Measurements from ENCODE around the gene PDGFRB.

The PDGFRB gene

DNA sequence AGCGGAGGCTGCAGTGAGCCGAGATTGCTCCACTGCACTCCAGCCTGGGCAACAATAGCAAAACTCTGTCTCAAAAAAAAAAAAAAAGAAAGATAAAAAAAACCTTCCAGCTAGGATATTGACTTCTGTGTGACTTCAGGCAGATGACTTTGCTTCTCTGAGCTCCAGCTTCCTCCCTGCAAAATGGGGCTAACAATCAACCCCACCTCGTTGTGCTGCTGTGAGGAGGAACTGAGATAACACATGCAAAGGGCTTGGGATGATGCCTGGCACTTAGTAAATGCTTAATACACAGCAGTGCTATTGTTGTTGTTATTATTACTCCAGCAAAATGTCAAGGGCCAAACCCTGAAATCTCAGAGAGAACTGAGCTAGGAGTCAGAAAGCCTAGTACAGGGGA is 7.4 kb upstream of the PDGFRB start:
- no peak for DNase-seq (ENCODE audit: low read depth)

DNA sequence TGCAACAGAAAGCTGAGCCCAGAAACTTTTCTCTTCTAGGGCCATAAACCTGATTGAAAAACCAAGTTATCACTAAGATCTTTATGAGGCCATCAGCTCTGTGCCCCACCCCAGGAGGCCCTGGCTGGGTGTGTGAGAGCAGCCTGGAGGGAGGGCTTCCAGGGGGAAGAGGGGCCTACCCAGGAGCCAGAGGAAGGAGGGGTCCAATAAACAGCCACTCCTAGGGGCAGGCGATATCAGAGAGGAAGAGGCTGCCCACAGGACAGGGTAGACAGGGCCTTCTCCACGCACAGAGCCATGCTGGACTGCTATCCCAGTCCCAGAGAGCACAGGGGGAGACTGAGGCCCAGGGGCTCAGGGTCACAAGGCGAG is 6.5 kb upstream of the PDGFRB start:
- no peak for DNase-seq (ENCODE audit: low read depth)

DNA sequence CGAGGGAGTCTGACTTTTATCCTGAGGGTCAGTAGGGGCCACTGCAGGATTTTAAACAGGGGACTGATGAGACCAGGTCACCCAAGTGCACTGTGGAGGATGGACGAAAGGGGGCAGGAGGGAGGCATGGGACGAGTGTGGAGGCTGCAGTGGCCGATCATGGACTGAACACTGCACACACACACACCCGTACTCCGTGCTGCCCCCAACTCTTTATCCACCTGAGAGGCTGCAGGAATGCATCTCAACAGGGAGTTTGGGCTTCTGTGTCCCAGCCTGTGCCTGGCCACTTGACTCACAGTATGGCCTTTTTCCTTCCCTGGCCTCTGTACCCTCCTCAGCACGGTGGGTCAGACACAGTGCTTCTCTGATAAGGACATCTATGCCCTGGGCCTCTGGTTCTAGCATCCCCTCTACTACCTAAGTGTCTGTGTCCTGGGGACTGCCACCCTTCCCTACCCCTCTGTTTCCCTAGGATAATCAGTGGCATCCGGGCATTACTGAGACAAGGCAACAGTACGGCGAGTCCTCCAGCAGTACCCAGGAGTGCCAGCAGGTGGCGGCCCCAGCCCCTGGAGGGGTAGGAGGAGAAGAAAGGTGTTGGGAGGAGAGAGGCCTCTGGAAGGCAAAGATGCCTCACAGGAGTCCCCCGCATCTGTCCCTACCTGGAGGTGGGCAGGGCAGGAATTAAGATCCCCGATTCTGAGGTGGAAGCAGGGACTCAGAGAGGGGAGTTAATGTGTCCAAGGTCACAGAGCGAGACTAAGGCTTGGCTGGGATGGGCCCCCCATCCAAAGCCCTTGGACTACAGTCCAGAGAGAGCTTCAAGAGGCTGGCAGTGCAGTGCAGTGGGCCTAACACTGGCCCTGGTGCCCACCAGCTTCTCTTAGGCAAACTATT is 5.8 kb upstream of the PDGFRB start:
- DNase-seq (ENCODE audit: low read depth) = no peak

DNA sequence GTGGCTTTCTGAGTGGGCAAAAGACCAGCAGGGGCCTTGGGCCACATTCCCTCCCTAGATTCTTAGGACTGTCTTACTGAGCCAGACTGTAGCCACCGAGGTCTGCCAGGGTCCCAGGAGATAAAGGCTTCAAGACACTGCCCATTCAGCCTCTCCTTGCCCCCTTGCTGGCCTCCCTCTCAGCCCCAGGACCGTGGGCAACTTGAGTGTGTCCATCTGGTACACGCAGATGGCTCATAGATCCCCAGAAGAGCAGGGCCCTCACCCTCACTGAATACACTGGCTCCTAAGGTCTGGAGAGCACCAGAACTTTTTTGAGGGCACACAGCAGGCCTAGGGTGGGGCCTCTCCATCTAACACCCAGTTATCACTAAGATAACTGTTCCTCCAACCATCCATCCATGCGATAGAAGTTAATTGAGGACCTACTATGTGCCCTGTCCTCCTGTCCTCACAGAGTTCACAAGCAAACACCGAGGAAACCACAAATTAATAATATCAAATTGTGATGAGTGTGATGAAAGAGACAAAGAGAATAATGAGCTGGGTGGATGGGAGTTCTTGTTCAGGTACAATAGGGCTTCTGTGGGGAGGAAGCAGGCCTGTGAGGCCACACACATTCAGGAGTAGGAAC is 4.9 kb upstream of the PDGFRB start:
- DNase-seq (ENCODE audit: low read depth) = no peak

DNA sequence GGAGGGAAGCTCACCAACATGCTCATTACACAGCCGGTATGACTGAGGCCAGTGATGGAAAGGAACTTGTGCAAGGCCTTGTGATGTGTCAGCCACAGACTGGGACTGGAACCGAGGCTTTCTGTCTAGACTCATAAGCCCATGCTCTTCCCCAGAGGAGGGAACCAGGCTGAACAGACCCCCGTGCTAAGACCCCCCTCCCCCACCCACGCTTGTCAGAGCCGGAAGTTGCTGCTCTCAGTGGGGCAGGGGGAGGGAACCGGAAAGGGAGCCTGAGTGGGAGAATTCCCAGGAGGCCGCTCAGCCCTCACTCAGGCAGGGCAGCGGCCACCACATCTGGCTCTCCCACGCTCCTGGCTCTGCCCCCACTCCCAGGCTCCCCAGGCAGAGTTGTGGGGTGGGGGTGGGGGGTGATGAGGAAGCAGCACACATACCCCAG is 4.1 kb upstream of the PDGFRB start:
- DNase-seq (ENCODE audit: low read depth) = no peak

DNA sequence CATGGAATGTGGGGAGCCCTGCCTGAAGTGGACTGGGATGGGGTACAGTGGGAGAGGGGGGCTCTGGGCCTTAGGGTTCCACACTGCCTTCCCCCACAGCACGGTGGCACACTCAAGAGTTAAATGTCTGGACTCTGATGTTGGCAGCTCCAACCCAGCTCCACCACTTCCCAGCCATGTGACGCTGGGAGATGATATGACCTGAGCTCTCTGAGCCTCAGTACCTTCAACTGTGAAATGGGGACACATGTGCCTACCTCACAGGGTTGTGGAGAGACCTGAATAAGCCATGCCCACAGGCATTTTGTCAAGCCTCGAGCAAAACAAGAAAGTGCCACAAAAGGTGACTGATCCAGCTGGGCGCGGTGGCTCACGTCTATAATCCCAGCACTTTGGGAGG is 3.4 kb upstream of the PDGFRB start:
- DNase-seq (ENCODE audit: low read depth) = no peak

DNA sequence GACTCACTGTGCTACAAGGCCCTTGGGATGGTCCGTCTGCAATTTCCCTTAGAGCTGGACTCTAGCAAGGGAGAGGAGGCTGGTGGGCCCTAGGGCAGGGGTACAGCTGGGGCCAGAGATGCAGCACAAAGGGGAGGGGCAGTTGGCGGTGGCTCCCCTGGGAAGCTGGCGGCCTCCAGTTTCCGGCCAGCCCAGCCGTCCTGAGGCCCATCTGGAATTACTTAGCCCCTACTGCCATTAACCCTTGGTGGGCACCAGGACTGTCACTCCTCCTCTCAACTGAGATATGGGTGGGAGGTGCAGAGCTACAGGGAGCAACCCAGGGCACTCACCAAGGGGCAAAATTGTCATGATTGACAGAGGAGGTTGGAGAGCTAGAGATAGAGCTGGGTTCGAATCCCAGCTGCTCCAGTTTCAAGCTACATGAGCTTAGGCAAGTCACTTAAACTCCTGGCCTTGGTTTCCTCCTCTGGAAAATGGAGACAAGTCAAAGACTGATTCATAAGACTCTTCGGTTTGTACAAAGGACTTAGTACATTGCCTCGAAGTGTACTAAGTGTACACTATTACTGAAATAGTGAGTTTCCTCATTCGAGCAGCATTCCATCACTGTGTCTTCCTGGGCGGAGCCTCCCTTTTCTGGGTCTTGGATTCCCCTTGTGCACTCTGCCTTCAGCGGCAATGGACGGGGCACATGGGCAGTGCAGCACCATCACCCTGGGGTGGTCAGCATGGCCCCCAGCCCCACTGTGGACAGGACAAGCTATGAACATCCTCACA is 2.7 kb upstream of the PDGFRB start:
- no peak for DNase-seq (ENCODE audit: low read depth)

DNA sequence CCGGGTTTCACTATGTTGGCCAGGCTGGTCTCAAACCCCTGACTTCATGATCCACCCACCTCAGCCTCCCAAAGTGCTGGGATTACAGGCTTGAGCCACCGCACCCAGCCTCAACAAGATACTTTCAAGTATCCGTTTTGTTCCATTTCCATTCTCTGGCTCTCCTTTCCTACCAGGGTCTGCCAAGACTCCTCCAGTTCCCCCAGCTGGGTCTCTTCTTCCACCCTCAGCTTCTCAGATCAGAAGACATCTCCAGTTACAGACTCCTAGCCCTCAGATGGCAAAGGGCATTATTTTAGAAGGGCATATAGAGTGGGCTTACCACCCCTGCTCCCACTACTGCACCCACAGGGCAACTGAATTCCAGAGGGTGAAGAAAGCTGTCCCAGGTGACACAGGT is 1.5 kb upstream of the PDGFRB start:
- DNase-seq (ENCODE audit: low read depth) = no peak

DNA sequence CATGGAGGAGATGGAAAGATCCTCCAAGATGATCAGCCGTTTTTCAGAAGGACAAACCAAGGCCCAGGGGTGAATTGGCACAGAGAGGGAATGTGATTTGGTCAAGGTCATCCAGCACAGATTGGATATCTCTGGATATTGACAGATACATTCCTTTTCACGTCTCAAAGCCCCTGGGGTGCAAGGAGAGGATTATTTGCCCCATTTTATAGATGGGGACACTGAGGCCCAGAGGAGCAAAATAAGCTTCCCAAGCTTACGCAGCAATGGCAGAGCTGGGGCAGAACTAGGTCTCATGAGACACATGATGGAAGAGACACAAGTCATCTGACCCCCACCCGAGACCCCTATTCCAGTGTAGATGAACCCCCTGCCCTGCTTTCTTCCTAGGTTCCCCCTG is 895 bp upstream of the PDGFRB start:
- no peak for DNase-seq (ENCODE audit: low read depth)

DNA sequence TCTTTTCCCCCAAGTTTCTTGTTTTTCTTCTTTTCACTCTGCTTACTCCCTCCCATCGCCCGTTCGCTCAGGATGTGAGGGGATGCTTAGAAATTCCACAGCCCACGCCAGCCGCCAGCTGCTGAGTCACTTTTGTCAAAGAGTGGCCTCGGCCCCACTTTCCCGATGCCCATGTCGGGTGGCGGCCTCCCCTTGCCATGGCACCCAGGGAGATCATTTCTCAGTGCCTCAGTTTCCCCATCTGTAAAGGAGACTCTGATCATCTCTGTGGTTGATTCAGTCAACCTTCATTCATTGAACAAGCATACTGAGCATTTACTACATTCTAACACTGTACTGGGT is 353 bp upstream of the PDGFRB start:
- DNase-seq (ENCODE audit: low read depth) = no peak

DNA sequence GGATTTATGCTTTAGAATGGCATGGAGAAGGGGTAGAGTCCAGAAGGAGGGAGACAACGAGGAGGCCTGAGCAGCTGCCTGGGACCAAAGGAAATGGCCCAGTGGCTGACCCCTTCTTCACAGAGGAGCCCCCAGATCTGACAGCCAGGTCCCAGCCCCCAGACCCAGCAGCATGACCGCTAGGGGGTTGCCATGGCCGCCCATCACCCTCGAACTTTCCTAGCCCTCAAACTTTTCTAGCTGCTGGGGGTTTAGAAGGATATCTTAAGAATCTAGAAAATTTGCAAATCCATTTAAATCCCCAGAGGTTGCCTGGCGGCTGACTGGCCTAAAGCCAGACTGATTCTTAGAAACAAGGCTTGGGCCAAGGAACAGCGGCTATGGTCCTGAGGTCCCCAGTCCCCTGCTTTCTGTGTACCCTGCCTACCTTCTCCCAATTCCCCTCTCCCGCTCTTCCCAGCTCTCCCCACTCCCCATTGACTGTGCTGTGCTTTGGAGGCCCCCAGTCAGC is 972 bp downstream of the PDGFRB start:
- no peak for DNase-seq (ENCODE audit: low read depth)

DNA sequence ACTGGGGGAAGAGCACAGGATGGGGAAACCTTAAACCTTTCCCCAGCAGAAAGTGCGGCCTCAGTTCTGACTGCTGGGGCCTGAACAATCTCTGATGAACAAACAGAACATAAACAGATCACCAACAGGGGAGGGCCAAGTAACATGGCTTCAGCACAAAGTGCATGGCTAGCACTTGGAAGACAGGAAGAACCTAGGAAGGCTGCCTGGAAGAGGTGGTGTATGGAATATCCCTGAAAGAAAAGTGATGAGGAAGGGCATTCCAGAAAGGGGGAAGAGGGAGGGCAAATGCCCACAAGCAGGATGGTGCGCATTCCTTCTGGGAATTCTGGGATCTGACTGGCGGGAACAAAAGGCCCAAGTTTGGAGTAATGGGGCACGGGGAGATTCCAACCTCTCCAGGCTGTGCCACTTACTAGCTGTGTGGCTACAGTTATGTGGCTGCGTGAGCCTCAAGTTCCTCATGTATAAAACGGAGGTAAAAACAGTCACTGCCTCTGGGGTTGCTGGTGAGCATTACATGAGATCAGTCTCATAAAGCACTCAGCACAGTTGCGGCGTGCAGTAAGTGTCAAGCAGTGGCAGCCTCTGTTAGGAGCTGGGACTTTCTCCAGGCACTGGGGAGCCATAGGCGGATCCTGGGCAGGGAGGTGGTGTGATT is 1.6 kb downstream of the PDGFRB start:
- no peak for DNase-seq (ENCODE audit: low read depth)

DNA sequence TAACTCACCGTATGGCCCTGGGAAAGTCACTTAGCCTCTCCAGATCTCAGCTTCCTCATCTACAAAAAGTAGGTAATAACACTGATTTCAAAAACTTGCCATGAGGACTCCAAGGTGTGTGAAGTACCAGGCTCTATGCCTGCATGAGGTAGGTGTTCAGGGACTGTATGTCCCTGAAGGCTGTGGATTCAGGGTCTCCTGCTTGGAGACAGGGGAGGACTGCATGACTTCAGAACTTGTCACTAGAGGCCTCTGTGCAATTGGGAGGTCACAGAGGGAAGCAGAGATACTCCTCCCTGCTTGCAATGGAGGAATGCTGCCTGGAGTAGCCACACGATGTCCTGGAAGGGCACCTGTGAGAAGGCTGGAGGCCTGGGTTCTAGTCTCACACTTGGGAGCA is 2.2 kb downstream of the PDGFRB start:
- DNase-seq (ENCODE audit: low read depth) = no peak

DNA sequence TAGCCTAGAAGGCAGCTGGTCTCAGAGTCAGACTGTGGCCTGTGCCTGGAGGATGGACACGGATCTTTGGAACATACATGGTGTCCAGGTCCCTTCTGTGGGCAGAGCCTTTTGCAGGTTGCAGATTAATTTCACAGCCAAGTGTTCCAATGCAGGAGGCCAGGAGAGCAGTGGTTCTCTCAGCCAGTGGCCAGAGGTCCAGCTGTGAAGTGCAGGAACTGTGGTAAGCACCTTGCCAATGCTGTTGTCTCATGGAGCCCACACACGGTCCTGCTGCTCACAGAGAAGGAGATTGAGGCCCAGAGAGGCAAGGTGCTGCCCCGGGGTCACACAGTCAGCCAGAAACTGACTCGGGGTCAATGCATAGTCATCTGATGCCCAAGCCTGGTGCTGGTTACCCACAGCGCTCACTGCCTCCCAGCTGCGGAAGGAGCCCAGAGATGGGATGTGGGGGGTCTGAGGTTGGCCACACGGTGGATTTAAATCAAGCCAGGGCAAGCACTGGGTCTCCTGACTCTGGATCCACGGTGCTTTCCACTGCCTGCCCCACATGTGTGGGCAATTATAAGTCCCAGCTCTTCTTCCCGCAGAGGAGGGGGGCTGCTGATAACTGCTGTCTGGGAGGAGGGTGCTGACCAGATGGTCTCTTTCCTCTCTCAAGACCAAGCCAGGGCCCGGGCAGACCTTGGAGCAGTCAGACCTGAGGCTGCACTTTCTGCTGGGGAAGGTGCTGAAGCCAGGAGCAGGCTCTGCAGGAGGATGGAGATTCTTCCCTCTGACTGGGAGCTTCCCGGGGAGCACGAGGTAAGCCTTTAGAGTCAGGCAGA is 2.8 kb downstream of the PDGFRB start:
- no peak for DNase-seq (ENCODE audit: low read depth)

DNA sequence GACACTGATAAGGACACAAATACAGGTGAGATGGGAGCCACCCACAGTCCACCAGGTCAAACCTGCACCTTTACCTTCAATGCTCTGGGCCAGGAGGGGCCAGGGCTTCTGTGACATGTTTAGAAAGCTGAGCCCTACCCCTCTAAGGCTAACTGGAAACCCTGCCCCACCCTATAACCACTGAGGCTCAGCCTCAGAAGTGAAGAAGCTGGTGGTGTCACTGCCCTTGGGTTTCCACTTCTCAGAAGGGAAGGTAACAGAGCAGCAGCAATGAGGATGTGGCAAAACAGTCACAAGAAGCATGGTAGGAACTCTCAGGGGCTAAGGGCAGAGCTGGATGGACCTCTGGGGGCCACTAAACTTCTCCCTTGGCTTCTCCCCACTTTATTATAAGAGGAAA is 6.0 kb downstream of the PDGFRB start:
- DNase-seq (ENCODE audit: low read depth) = no peak

DNA sequence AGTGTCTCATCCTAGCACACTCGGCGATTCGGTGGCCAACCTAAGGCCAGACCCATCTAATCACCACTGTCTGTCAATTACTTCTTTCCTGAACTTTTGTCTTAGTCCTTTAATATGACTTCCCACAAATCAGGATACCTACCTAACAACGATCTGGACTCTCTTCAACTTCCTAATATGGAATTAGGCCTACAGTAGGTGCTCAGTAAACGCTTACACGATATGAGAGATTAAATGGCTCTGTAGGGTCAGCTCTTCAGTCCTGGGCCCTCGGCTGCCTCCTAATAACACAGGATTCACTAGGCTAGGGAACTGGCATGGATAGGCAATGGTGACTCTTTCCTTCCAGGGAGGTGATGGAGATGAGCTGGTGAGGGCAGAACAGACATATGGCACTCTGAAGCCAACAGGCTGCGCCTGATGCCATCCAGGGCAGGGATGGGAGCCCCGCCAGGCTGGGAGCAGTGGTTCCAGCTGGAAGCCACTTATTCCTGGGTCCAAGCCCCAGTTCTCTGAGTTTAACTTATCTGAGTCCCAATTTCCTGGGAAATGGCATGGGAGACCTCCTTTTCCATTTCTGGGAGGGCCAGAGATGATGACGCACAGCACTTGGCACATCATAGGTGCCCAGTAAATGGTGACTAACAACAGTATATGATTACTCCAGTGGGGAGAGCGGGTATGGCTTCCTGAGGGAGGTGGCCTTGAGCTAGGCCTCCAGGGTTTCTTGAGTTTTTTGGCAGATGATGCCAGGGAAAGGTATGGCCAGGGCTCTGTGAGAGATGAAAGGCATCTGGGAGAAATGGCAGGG is 7.3 kb downstream of the PDGFRB start:
- DNase-seq (ENCODE audit: low read depth) = no peak

DNA sequence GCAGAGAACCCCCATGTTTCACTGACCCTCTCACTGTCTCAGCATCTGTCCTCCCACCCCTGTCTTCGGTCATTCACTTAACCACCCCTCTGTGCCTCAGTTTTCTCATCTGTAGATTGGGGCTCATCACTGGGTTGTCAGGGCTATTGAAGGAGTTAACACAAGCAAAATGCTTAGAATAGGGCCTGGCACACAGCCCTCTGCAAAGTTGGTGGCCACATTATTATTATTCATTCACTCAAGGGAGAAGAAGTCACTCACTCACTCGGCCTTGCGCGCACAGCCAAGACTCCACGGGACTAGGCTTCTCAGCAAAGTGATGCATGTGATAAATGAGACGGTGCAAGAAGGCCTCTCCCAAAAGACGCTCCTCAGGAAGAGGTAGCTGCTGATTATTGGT is 8.0 kb downstream of the PDGFRB start:
- no peak for DNase-seq (ENCODE audit: low read depth)

DNA sequence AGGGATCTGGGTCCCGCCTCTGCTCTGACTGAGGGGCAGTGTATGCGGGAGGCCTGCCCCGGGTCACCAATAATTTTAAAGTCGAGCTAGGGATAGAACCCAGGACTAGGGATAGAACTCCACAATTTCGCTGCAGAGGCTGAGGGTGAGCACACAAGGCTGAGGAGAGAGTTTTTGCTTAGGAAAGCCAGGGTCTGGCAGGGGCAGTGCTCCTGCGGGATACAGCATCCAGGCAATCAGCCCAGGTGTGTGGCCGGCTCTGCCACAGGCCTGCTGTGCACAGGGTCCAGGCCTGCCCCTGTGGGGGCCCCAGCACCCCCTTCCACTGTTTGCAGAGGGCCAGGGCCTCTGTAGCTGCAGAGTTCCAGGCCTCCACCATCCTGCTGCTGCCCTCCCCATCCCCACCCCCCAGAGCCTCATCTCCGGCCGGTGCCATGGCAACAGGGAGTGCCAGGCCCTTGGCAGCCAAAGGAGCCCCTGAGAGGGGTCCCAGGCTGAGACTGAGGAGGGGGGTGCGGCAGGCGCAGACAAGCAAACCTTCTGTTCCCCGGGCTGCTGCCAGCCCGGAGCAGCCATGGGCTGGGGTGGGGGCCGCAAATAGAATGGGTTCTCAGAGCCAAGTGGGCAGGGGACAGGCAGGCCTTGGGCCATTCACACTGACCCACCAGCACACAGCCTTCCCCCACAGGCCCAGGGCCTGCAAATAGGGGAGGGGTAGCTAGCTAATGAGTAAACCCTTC is 8.6 kb downstream of the PDGFRB start:
- DNase-seq (ENCODE audit: low read depth) = no peak

DNA sequence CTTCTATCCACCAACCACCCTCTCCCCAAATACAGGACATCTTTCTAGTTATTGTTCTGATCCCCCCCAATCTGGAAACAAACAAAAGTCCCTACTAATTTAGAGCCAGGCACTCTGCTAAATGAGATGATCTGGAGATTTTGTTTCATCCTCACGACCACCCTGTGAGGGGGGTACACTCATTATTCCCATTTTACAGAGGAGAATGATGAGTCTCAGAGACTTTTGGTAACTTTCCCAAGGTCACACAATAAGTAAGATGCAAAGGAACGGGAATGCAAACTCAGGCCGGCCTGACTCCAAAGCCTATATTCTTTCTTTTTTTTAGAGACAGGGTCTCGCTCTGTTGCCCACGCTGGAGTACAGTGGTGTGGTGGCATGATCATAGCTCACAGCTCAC is 9.4 kb downstream of the PDGFRB start:
- DNase-seq (ENCODE audit: low read depth) = no peak

DNA sequence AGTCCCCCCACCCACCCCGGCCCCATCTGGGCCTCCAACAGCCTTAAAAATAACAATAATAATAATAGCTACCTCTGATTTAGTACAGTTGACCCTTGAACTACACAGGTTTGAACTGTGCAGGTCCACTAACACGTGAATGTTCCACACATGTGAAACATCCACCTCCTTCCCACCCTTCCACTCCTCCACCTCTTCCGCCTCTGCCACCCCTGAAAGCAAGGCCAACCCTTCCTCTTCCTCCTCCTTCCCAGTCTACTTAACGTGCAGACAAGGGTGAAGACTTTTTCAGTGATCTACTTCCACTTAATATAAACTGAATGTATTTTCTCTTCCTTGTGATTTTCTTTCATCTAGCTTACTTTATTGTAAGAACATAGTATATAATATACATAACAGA is 10.8 kb downstream of the PDGFRB start:
- DNase-seq (ENCODE audit: low read depth) = no peak
